ENCODE measurements around the gene KRTAP12-1.

The KRTAP12-1 gene

GRCh38 chr21:44701541-44701940 is 19.6 kb upstream of the KRTAP12-1 start:
- TF ChIP-seq, protein P1, sequence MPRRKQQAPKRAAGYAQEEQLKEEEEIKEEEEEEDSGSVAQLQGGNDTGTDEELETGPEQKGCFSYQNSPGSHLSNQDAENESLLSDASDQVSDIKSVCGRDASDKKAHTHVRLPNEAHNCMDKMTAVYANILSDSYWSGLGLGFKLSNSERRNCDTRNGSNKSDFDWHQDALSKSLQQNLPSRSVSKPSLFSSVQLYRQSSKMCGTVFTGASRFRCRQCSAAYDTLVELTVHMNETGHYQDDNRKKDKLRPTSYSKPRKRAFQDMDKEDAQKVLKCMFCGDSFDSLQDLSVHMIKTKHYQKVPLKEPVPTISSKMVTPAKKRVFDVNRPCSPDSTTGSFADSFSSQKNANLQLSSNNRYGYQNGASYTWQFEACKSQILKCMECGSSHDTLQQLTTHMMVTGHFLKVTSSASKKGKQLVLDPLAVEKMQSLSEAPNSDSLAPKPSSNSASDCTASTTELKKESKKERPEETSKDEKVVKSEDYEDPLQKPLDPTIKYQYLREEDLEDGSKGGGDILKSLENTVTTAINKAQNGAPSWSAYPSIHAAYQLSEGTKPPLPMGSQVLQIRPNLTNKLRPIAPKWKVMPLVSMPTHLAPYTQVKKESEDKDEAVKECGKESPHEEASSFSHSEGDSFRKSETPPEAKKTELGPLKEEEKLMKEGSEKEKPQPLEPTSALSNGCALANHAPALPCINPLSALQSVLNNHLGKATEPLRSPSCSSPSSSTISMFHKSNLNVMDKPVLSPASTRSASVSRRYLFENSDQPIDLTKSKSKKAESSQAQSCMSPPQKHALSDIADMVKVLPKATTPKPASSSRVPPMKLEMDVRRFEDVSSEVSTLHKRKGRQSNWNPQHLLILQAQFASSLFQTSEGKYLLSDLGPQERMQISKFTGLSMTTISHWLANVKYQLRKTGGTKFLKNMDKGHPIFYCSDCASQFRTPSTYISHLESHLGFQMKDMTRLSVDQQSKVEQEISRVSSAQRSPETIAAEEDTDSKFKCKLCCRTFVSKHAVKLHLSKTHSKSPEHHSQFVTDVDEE (CRISPR knock-in tag; IDR thresholded peaks at IDR 0.05): no peak
- TF ChIP-seq TOX (CRISPR knock-in tag; IDR thresholded peaks at IDR 0.05; ENCODE audit: borderline replicate concordance): no peak
- TF ChIP-seq ZNF565 (CRISPR knock-in tag; conservative IDR thresholded peaks at IDR 0.05; ENCODE audit: low read depth): no peak
- TF ChIP-seq BACH2 (CRISPR knock-in tag; IDR thresholded peaks at IDR 0.05; ENCODE audit: borderline replicate concordance): no peak
- no peak for TF ChIP-seq ARNTL (CRISPR knock-in tag; IDR thresholded peaks at IDR 0.05; ENCODE audit: borderline replicate concordance, low read depth)
- TF ChIP-seq ISL1 (CRISPR knock-in tag; IDR thresholded peaks at IDR 0.05): no peak
- no peak for TF ChIP-seq PATZ1 (CRISPR knock-in tag; IDR thresholded peaks at IDR 0.05; ENCODE audit: borderline replicate concordance)
- no peak for TF ChIP-seq ESRRG (CRISPR knock-in tag; IDR thresholded peaks at IDR 0.05)
- TF ChIP-seq OSR1 (CRISPR knock-in tag; IDR thresholded peaks at IDR 0.05): no peak
- no peak for ATAC-seq

GRCh38 chr21:44701023-44701400 is 19.0 kb upstream of the KRTAP12-1 start:
- TF ChIP-seq ZNF8 (CRISPR knock-in tag; IDR thresholded peaks at IDR 0.05) (no peak), POU6F1 (CRISPR knock-in tag; IDR thresholded peaks at IDR 0.05; ENCODE audit: borderline replicate concordance, low read depth) (no peak), OSR1 (CRISPR knock-in tag; IDR thresholded peaks at IDR 0.05) (no peak), BACH2 (CRISPR knock-in tag; IDR thresholded peaks at IDR 0.05; ENCODE audit: borderline replicate concordance) (no peak), ZFP30 (CRISPR knock-in tag; IDR thresholded peaks at IDR 0.05) (no peak), ZNF70 (CRISPR knock-in tag; IDR thresholded peaks at IDR 0.05) (no peak), TOX (CRISPR knock-in tag; IDR thresholded peaks at IDR 0.05; ENCODE audit: borderline replicate concordance) (no peak), RARB (CRISPR knock-in tag; IDR thresholded peaks at IDR 0.05) (no peak), PPARA (CRISPR knock-in tag; IDR thresholded peaks at IDR 0.05; ENCODE audit: borderline replicate concordance) (no peak), CSRNP3 (CRISPR knock-in tag; IDR thresholded peaks at IDR 0.05) (no peak)
- TF ChIP-seq, protein P2, sequence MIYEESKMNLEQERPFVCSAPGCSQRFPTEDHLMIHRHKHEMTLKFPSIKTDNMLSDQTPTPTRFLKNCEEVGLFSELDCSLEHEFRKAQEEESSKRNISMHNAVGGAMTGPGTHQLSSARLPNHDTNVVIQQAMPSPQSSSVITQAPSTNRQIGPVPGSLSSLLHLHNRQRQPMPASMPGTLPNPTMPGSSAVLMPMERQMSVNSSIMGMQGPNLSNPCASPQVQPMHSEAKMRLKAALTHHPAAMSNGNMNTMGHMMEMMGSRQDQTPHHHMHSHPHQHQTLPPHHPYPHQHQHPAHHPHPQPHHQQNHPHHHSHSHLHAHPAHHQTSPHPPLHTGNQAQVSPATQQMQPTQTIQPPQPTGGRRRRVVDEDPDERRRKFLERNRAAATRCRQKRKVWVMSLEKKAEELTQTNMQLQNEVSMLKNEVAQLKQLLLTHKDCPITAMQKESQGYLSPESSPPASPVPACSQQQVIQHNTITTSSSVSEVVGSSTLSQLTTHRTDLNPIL (CRISPR knock-in tag; IDR thresholded peaks at IDR 0.05; ENCODE audit: low read depth): no peak
- no peak for ATAC-seq

GRCh38 chr21:44700101-44701022 is 18.4 kb upstream of the KRTAP12-1 start:
- ATAC-seq: no peak

More at GRCh38 chr21:44700101-44701022, 18.4 kb upstream of the KRTAP12-1 start:
- no peak for TF ChIP-seq ESRRG (CRISPR knock-in tag; IDR thresholded peaks at IDR 0.05)
- TF ChIP-seq ZFP3 (CRISPR knock-in tag; IDR thresholded peaks at IDR 0.05): no peak
- TF ChIP-seq ZNF70 (CRISPR knock-in tag; IDR thresholded peaks at IDR 0.05): no peak

Measured in SK-N-SH treated with all-trans-retinoic acid at 6 μM for 48 hours (cell line).